Fibroblast of skin of left quadriceps (primary cell): ENCODE results near the gene TRPM1.

ENCODE experiments used
- DNase-seq, 2 experiments: peaks; one replicate each; pipeline ENCODE4 v3.0.0-alpha.2; 2013; ENCODE audit warnings: low read depth in 2 of 2

The TRPM1 gene

DNA sequence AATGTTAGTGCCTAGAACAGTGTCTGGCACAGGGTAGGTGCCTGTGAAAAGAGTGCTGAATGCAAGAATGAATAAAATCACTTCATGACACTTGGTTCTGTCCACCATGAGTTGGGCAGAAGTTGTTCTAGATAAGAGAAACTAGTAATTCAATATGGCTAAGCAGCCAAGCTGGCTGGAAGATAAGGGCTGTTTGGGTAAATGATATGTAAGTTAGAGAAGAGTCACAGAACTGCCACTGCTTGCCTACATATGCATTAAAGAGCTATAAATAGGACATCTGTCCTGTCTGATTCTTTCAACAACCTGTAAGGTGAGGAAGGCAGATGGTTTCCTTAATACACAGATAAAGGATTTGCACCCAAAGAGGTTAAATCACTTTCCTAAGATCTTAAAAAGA, 123.2 kb downstream of the TRPM1 start:
- no peak for DNase-seq

DNA sequence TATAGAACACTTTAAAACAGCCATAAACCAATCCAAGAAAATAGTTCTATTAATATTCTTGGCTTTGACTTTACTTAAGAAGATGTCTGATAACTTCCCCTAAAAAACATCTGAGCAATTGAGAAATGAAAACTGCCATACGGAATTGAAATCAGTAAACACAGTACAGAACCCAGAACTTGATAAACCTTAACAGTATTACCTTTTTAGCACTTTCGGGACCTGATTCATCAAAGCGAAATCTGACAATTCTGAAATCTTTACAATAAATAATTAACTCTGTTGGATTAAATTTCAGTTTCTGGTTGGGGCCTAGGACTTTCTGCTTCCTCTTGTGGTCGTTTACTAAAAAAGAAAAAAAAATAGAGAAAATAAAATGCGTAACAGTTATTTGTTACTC, 127.4 kb downstream of the TRPM1 start:
- no peak for DNase-seq

DNA sequence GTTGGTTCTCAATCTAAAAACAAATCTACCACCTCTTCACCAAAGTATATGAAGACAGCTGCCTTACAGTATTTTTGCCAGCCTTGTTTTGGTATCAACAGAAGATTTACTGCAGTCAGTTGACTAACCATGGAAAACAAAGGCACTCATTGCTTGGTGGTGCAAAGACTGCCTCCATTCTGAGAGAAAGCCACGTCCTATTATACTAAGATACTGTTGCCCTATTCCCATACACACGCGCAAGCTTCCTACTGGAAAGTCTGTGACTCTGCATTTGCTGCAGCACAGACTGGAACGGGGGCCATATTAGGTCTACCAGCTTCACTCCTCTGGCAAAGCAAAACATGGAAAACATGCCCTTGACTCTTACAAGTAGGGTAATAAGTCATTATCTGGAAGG, 128.1 kb downstream of the TRPM1 start:
- DNase-seq, result no peak

DNA sequence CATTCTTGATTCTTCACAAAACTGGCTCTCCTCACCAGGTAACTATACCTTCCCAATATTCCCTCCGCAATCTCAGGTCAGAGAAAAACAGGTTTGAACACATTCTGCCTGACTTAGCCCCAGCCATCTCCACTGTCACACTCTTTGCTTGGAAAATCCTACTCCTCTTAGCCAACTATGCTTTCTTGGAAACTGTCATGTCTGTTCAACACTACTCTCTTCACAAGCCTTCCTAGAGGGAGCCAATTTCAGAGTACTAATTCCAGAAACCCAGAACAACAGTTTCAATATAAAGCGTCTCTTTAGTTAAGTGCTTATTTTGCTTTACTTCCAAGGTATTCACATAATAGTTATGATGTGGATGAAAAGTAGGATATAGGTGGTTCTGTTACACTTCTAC, 131.8 kb downstream of the TRPM1 start:
- DNase-seq, result no peak

DNA sequence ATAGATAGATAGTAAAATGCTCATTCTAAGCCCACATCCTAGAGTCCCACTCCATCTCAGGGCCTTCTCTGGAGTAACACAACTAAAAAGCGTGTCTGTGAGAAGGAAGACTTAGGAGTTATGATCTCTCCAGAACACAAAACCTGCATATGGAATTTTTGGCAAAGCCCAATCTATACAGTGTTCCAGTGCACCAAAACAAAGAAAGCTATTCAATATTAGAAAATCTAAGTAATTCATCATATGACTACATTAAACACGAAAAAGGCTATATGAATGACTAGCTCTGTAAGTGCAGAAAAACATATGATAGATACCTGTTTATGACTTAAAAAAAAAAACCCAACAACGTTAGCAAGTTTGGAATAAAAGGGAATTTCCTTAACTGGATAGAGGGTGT, 137.8 kb downstream of the TRPM1 start:
- no peak for DNase-seq

DNA sequence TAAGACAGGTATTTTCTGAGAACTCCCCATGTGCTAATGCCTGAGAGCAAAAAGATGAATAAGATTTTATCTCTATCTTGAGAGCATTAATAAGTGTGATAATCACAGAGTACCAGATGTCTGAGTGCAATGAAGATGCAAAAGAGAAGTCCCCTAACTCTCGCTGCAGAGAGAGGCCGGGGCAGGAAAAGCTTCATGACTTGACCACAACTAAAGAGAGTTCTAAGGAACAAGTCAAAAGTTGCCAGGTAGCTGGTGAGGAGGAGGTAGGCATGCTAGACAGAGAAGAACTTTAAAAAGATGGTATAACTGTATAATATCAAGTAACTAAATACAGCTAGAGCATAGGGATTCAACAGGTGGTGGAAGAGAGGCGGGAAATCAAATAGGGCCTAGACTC, 138.9 kb downstream of the TRPM1 start:
- DNase-seq, result no peak

DNA sequence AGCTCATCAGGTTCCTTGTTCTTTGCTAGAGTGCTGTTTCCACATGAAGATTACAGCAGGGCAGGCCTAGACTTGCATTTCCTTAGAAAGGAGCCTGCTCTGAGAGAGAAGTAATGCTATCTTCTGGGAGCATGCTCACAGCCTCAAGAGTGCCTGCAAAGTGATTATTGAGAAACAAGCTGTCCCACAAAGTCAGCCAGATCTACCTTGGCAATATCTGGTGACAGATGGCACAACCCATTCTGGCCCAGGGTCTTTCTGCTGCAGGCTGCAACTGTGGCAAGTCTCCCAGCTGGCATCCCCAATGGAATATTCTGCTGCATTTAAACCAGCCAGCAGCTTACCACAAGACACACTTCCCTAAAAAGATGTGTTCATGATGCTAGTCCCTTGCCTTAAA, 139.4 kb downstream of the TRPM1 start:
- DNase-seq, result no peak

DNA sequence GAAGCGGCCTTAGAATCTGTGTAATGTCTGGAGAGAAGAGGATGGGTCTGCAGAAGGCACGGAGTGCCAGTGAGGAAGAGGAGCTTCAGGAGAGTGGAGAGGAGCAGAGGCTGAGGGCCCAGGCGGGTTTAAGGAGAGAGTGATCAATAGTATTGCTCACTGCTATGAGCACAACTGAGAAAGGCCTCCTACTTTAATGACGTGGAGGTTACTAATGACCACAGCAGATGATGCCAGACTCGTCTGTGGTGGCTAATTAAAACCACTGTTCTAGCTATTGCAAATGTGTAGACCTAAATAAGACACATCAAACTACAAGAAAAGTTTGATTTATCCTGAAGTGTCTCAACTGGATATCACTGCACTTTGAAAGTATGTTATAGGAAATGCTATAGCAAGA, 143.3 kb downstream of the TRPM1 start:
- no peak for DNase-seq

DNA sequence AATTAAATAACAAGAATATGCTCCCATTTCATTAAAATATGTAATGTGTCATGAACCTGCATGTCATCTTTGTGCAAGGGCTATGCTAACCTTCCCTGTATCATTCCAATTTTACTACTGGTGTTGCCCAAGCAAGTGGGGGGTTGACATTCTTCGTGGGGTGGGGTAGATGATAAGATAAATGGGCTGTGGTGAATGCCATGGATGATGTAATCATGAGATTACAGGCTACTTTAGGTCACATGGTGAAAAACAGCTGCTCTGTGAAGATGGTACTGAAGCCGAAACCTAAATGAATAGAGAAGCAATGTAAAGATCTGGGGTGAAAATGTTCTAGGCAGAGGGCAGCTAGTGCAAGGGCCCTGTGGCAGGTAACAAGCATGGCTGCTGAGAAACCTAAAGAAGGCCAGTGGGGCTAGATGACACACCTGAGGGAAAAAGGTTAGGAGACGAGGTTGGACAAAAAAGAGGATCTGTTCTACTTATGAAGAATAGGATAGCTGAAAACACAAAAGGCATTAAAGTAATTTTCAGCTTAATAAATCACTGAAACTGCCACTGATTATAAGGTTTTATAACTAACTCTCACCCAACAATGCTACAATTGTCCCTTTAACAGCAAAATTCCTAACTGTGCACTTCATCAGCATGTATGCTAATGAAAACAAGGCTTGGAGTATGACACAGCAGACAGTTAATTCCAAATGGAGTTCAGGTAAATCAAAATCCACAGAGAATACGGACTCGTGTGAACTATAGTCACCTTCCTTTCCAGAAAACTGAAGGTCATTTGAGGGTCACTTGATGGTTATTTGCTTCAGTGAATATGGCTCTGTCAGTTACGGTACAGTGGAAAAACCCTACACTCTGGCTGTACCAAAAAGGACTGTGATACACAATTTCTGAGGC, 145.1 kb downstream of the TRPM1 start:
- DNase-seq, result no peak

DNA sequence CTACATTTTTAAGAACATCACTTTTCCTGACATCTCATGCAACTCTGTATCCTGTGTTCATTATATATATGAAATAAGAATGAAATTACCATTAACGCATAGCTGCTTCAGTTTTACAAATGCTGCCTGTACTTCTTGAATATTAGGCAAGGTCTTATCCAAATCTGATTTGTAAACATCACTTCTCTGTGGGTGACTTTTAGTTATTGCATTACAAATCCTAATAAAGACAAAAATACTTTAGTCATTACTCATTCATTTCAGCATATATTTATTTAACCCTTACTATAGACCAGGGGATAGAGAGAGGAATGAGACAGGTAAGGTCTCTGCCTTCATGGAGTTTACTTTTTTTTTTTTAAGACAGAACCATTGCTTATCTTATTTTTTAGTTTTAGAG, 146.9 kb downstream of the TRPM1 start:
- no peak for DNase-seq

DNA sequence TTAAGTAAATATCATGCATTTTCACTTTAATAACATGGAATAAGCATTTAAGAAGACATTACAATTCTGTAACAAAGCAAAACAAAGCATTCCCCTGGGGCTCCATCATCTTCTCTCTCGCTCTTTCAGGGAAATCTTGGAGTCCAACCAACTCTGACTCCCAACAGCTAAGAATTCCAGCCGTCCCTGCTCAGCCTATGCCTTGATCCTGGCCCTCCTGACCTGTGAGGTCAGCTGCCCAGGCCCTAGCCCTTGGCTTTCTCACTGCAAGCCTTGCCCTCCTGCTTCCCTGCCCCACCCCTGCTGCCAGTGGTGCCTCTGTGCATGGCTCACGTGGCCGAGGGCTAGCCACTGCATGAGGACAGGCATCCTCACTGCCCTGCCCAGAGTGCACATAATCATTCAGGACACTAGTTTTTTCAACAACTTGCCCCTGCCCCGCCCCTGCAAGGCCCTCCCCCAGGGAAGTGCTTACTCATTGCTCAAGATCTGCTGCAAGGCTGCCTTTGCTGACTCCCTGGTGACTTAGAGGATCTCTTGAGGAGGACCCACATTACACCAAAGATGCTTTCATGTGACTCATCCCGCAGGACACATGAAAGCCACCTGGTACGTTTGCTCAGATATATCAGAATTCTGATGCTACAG, 147.7 kb downstream of the TRPM1 start:
- DNase-seq, result peak; percentile 59

DNA sequence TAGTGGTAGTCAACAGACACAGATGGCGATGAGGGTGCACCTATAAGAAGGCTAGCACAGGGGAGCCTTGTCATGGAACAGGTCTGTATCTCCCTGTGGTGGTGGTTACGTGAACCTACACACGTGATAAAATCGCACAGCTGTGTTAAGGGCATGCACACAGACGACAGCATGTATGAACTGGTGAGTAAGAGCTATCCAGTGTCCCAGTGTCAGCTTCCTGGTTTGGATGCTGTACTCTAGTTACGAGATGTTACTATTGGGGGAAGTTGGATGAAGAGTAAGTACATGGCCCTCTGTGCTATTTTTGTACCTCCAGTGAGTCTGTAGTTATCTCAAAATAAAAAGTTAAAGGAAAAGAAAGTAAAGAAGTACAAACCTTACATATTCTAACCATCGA, 148.3 kb downstream of the TRPM1 start:
- no peak for DNase-seq
